ENCODE results near the gene CABP7.

Gene CABP7

GRCh38 chr22:29731058-29731850 lies 11.5 kb downstream of the CABP7 start:
- Histone ChIP-seq H3K9me3 (no peaks in the 10 kb centered on the region), H3K36me3 (peaks cover 0 to 73% (median 42%) of the 10 kb centered on the region in 3 donors), H3K4me1 (no peaks in the 10 kb centered on the region), H3K27ac (no peak overlapping the region), H3K27me3 (peaks cover 0 to 10% of the 10 kb centered on the region in 2 donors), H3K4me3 (no peak overlapping the region)
- DNase-seq: no peak
- intact Hi-C loops (cut with DNase I; ENCODE audit: low total_unique reads): no loop called here
- TF ChIP-seq CTCF (IDR thresholded peaks at IDR 0.05): no peak

- TF ChIP-seq CTCF (IDR thresholded peaks at IDR 0.05): no peak
- Histone ChIP-seq H3K4me1 (no peaks in the 10 kb centered on the region), H3K36me3 (peaks cover 0 to 83% (median 44%) of the 10 kb centered on the region in 3 donors), H3K9me3 (no peaks in the 10 kb centered on the region), H3K27me3 (no peaks in the 10 kb centered on the region), H3K4me3 (no peak overlapping the region), H3K27ac (no peak overlapping the region)
- intact Hi-C loops (cut with DNase I; ENCODE audit: low total_unique reads): no loop called here
- no peak for DNase-seq
Observed at GRCh38 chr22:29732883-29733282, 13.1 kb downstream of the CABP7 start.

- Histone ChIP-seq H3K36me3 (peaks cover 0 to 88% (median 51%) of the 10 kb centered on the region in 3 donors), H3K9me3 (no peaks in the 10 kb centered on the region), H3K4me3 (no peak overlapping the region), H3K27me3 (no peaks in the 10 kb centered on the region), H3K4me1 (no peaks in the 10 kb centered on the region), H3K27ac (no peak overlapping the region)
- intact Hi-C loops (cut with DNase I; ENCODE audit: low total_unique reads): no loop called here
- DNase-seq: no peak
- no peak for TF ChIP-seq CTCF (IDR thresholded peaks at IDR 0.05)
Observed at GRCh38 chr22:29733362-29734201, 13.8 kb downstream of the CABP7 start.

- Histone ChIP-seq H3K4me3 (no peak overlapping the region), H3K27me3 (no peaks in the 10 kb centered on the region), H3K36me3 (peaks cover 0 to 88% (median 51%) of the 10 kb centered on the region in 3 donors), H3K4me1 (no peaks in the 10 kb centered on the region), H3K9me3 (no peaks in the 10 kb centered on the region), H3K27ac (no peak overlapping the region)
- no peak for DNase-seq
- TF ChIP-seq CTCF (IDR thresholded peaks at IDR 0.05): no peak
- intact Hi-C loops (cut with DNase I; ENCODE audit: low total_unique reads): no loop called here
Observed at GRCh38 chr22:29734406-29734805, 14.6 kb downstream of the CABP7 start.

- TF ChIP-seq CTCF (IDR thresholded peaks at IDR 0.05): no peak
- no peak for DNase-seq
- no peaks in the 10 kb centered on the region for H3K27me3 ChIP-seq
- H3K4me1 ChIP-seq: no peaks in the 10 kb centered on the region
- no peaks in the 10 kb centered on the region for H3K9me3 ChIP-seq
- no peak overlapping the region for H3K27ac ChIP-seq
- intact Hi-C loops (cut with DNase I; ENCODE audit: low total_unique reads): no loop called here
- no peak overlapping the region for H3K4me3 ChIP-seq
- peaks cover 0 to 88% (median 51%) of the 10 kb centered on the region in 3 donors for H3K36me3 ChIP-seq
Observed at GRCh38 chr22:29734838-29735237, 15.0 kb downstream of the CABP7 start.
